ENCODE data around the gene TARS1.

GRCh38 chr5:33516421-33516820, 75.7 kb downstream of the TARS1 start:
- TF ChIP-seq POLR2AphosphoS5 (IDR thresholded peaks at IDR 0.05; ENCODE audit: low read depth, low read length) (no peak), TAF1 (IDR thresholded peaks at IDR 0.05; ENCODE audit: borderline replicate concordance, insufficient read depth, low read length) (no peak), REST (IDR thresholded peaks at IDR 0.05; ENCODE audit: insufficient read depth in 1 of 2, low read depth in 2 of 2, low read length in 2 of 2) (no peak)
